Measurements from ENCODE around the gene TGM1. TPM values are rescaled to one million over a fixed set of nuclear protein-coding genes. Genes with fewer than 3 reads are reported as not detected.

TGM1 gene
- total and polyA plus RNA-seq, 3 experiments from 2014 or later, result 3.2 to 3.7 TPM; not detected in 1

- peaks cover 0 to 20% (median 2%) of the 10 kb centered on the region in 3 donors for H3K36me3 Mint-ChIP-seq
Measured at GRCh38 chr14:24273422-24273998, 10.5 kb upstream of the TGM1 start.

GRCh38 chr14:24272467-24272866 is 9.5 kb upstream of the TGM1 start:
- H3K27ac Mint-ChIP-seq, result peak overlapping the region; percentile 92 to 99 (median 97)
- Histone ChIP-seq H3K36me3 (ENCODE audit: insufficient read depth, low read length) (peaks cover 12% of the 10 kb centered on the region), H3K4me1 (ENCODE audit: insufficient read depth, low read length) (peaks cover 30% of the 10 kb centered on the region), H3K4me3 (ENCODE audit: low read length) (peak overlapping the region; percentile 26), H3K27me3 (ENCODE audit: insufficient read depth, low read length, poor library complexity, severe bottlenecking) (no peaks in the 10 kb centered on the region), H3K27ac (ENCODE audit: low read depth, low read length) (peak overlapping the region; percentile 86), H3K9me3 (ENCODE audit: low read length) (no peaks in the 10 kb centered on the region)
- no peak for DNase-seq
- H3K36me3 Mint-ChIP-seq, result peaks cover under 1 to 27% (median 2%) of the 10 kb centered on the region in 3 donors
- peaks cover 0 to 5% of the 10 kb centered on the region in 2 donors for H3K27me3 Mint-ChIP-seq
- H3K9me3 Mint-ChIP-seq, result no peaks in the 10 kb centered on the region
- H3K4me3 Mint-ChIP-seq, result peak overlapping the region; percentile 36 to 92 (median 42)
- ChIA-PET POLR2A (interaction anchor here (0.9 to 2.8 kb wide), 5 partner anchors 30 to 164 kb away, joined by 3 to 28 read pairs (median 6); partner anchors contain the start of genes CBLN3, KHNYN, MDP1 and TINF2), CTCF (interaction anchor here (1.1 to 5.4 kb wide), 9 partner anchors 14 to 159 kb away, joined by 3 to 94 read pairs (median 19); partner anchors contain the start of genes CHMP4A, CIDEB, KHNYN and LTB4R)
- peaks cover 35 to 48% (median 40%) of the 10 kb centered on the region in 3 donors for H3K4me1 Mint-ChIP-seq

More at GRCh38 chr14:24273422-24273998, 10.5 kb upstream of the TGM1 start:
- peaks cover 38 to 52% (median 44%) of the 10 kb centered on the region in 3 donors for H3K4me1 Mint-ChIP-seq
- Histone ChIP-seq H3K4me3 (ENCODE audit: low read length) (no peak overlapping the region), H3K27ac (ENCODE audit: low read depth, low read length) (no peak overlapping the region), H3K36me3 (ENCODE audit: insufficient read depth, low read length) (peaks cover 9% of the 10 kb centered on the region), H3K4me1 (ENCODE audit: insufficient read depth, low read length) (peaks cover 31% of the 10 kb centered on the region), H3K27me3 (ENCODE audit: insufficient read depth, low read length, poor library complexity, severe bottlenecking) (no peaks in the 10 kb centered on the region), H3K9me3 (ENCODE audit: low read length) (no peaks in the 10 kb centered on the region)
- no peak overlapping the region for H3K4me3 Mint-ChIP-seq
- peaks cover 0 to 5% of the 10 kb centered on the region in 2 donors for H3K27me3 Mint-ChIP-seq
- ChIA-PET CTCF (interaction anchor here (1.0 to 1.7 kb wide), 2 partner anchors 34 to 60 kb away, joined by 3 to 4 read pairs; partner anchors contain the start of gene CIDEB), POLR2A (interaction anchor here (0.5 to 0.7 kb wide), 3 partner anchors 27 to 129 kb away, joined by 3 to 10 read pairs (median 3); partner anchors contain the start of gene NYNRIN)
- DNase-seq, result peak in 1 of 5 donors; percentile 7
- H3K9me3 Mint-ChIP-seq, result no peaks in the 10 kb centered on the region
- peak overlapping the region in 7 of 8 donors; percentile 23 to 99 (median 77) for H3K27ac Mint-ChIP-seq

- peaks cover 37 to 44% (median 41%) of the 10 kb centered on the region in 3 donors for H3K4me1 Mint-ChIP-seq
- H3K4me3 ChIP-seq (ENCODE audit: low read length), result peak overlapping the region; percentile 26
Measured at GRCh38 chr14:24271834-24272263, 8.9 kb upstream of the TGM1 start.

DNA sequence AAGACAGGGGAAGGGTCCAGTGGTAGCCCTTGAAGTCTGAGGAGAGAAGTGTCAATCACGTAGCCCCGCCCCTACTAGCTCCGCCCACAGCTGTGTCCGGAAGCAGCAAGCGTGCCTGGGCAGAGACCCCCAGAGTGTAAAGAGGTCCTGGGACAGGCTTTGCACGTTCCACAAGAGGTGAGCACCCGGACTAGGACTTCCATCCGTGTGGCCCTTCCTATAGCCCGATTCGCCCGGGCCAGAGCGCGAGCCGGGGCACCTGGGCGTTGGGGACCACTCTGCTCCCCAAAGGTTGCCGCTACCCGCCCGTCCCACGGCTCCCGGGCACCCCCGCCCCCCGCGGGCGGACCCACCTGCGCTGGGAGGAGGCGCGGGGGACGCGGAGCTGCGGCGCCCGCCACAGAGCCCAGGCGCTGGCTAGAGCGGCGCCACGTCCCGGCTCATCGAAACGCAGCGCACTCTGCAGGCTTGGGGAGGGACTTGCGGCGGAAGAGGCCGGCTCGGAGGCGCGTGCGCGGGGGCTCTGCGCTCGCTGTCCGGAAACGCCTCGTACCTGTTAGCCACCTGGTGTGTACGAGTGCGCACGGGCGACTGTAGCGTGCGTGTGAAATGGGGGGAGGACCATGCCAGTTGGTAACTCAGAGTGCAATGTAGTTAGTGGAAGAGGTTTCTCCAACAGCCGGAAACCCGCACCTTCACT is 8.3 kb upstream of the TGM1 start, which contains the start of gene RABGGTA:
Gene RABGGTA (minus strand): TSS at position 464 of the 700 bp plus-strand sequence. CDS start 482 bp downstream, outside the sequence.
- ChIA-PET POLR2A (interaction anchor here (0.5 to 2.8 kb wide), 15 partner anchors 9 to 264 kb away, joined by 3 to 28 read pairs (median 4); partner anchors contain the start of genes CBLN3, CHMP4A, DCAF11 and KHNYN), CTCF (interaction anchor here (0.7 to 5.4 kb wide), 20 partner anchors 9 to 160 kb away, joined by 3 to 94 read pairs (median 6); partner anchors contain the start of genes CHMP4A, CIDEB, DHRS1 and EMC9)
- peak within 1 kb of the TSS; percentile 96 to 99 (median 98) for H3K27ac Mint-ChIP-seq
- peak within 1 kb of the TSS; percentile 88 to 93 (median 92) for H3K4me3 Mint-ChIP-seq
- Histone ChIP-seq H3K27ac (ENCODE audit: low read depth, low read length) (peak within 1 kb of the TSS; percentile 86), H3K4me3 (ENCODE audit: low read length) (peak within 1 kb of the TSS; percentile 63), H3K36me3 (ENCODE audit: insufficient read depth, low read length) (peaks cover 19% of the 10 kb centered on the region), H3K9me3 (ENCODE audit: low read length) (no peaks in the 10 kb centered on the region), H3K4me1 (ENCODE audit: insufficient read depth, low read length) (peaks cover 30% of the 10 kb centered on the region), H3K27me3 (ENCODE audit: insufficient read depth, low read length, poor library complexity, severe bottlenecking) (no peaks in the 10 kb centered on the region)
- peaks cover 37 to 44% (median 41%) of the 10 kb centered on the region in 3 donors for H3K4me1 Mint-ChIP-seq
- H3K36me3 Mint-ChIP-seq, result peaks cover 7 to 39% (median 9%) of the 10 kb centered on the region in 3 donors
- H3K27me3 Mint-ChIP-seq, result peaks cover 0 to 5% of the 10 kb centered on the region in 2 donors
- DNase-seq, result peak; percentile 87 to 98 (median 96)
- no peaks in the 10 kb centered on the region for H3K9me3 Mint-ChIP-seq

More at GRCh38 chr14:24271834-24272263, 8.9 kb upstream of the TGM1 start:
- Mint-ChIP-seq H3K4me3 (peak overlapping the region; percentile 78 to 93 (median 92)), H3K27ac (peak overlapping the region; percentile 92 to 99 (median 97)), H3K27me3 (peaks cover 0 to 5% of the 10 kb centered on the region in 2 donors), H3K9me3 (no peaks in the 10 kb centered on the region), H3K36me3 (peaks cover 6 to 33% (median 6%) of the 10 kb centered on the region in 3 donors)
- ChIA-PET POLR2A (interaction anchor here (0.9 to 2.8 kb wide), 13 partner anchors 9 to 265 kb away, joined by 3 to 28 read pairs (median 6); partner anchors contain the start of genes CBLN3, CHMP4A, DCAF11 and KHNYN), CTCF (interaction anchor here (1.0 to 5.4 kb wide), 13 partner anchors 8 to 159 kb away, joined by 3 to 94 read pairs (median 10); partner anchors contain the start of genes CHMP4A, CIDEB, EMC9 and KHNYN)
- H3K9me3 ChIP-seq (ENCODE audit: low read length), result no peaks in the 10 kb centered on the region
- H3K4me1 ChIP-seq (ENCODE audit: insufficient read depth, low read length), result peaks cover 30% of the 10 kb centered on the region
- H3K27ac ChIP-seq (ENCODE audit: low read depth, low read length), result peak overlapping the region; percentile 86
- DNase-seq, result no peak
- H3K27me3 ChIP-seq (ENCODE audit: insufficient read depth, low read length, poor library complexity, severe bottlenecking), result no peaks in the 10 kb centered on the region
- peaks cover 18% of the 10 kb centered on the region for H3K36me3 ChIP-seq (ENCODE audit: insufficient read depth, low read length)

- Histone ChIP-seq H3K9me3 (ENCODE audit: low read length) (no peaks in the 10 kb centered on the region), H3K27ac (ENCODE audit: low read depth, low read length) (peak overlapping the region; percentile 86), H3K36me3 (ENCODE audit: insufficient read depth, low read length) (peaks cover 20% of the 10 kb centered on the region), H3K27me3 (ENCODE audit: insufficient read depth, low read length, poor library complexity, severe bottlenecking) (no peaks in the 10 kb centered on the region), H3K4me3 (ENCODE audit: low read length) (peak overlapping the region; percentile 63), H3K4me1 (ENCODE audit: insufficient read depth, low read length) (peaks cover 30% of the 10 kb centered on the region)
- no peak for DNase-seq
- H3K27me3 Mint-ChIP-seq, result peaks cover 0 to 5% of the 10 kb centered on the region in 2 donors
- H3K4me3 Mint-ChIP-seq, result peak overlapping the region; percentile 88 to 93 (median 92)
- ChIA-PET CTCF (interaction anchor here (0.7 to 5.4 kb wide), 20 partner anchors 9 to 160 kb away, joined by 3 to 94 read pairs (median 6); partner anchors contain the start of genes CHMP4A, CIDEB, DHRS1 and EMC9), POLR2A (interaction anchor here (0.5 to 2.8 kb wide), 13 partner anchors 14 to 971 kb away, joined by 3 to 28 read pairs (median 6); partner anchors contain the start of genes CBLN3, CHMP4A, DCAF11 and KHNYN)
- peaks cover 37 to 44% (median 41%) of the 10 kb centered on the region in 3 donors for H3K4me1 Mint-ChIP-seq
- peak overlapping the region; percentile 96 to 98 (median 97) for H3K27ac Mint-ChIP-seq
- peaks cover 7 to 46% (median 9%) of the 10 kb centered on the region in 3 donors for H3K36me3 Mint-ChIP-seq
- H3K9me3 Mint-ChIP-seq, result no peaks in the 10 kb centered on the region
Measured at GRCh38 chr14:24270537-24271133, 7.7 kb upstream of the TGM1 start.

- Mint-ChIP-seq H3K27me3 (peaks cover 0 to 5% of the 10 kb centered on the region in 2 donors), H3K27ac (peak overlapping the region in 7 of 8 donors; percentile 17 to 98 (median 96)), H3K4me3 (peak overlapping the region; percentile 88 to 93 (median 92)), H3K4me1 (peaks cover 37 to 41% (median 39%) of the 10 kb centered on the region in 3 donors), H3K36me3 (peaks cover 7 to 52% (median 9%) of the 10 kb centered on the region in 3 donors), H3K9me3 (no peaks in the 10 kb centered on the region)
- Histone ChIP-seq H3K36me3 (ENCODE audit: insufficient read depth, low read length) (peaks cover 22% of the 10 kb centered on the region), H3K9me3 (ENCODE audit: low read length) (no peaks in the 10 kb centered on the region), H3K27me3 (ENCODE audit: insufficient read depth, low read length, poor library complexity, severe bottlenecking) (no peaks in the 10 kb centered on the region), H3K27ac (ENCODE audit: low read depth, low read length) (no peak overlapping the region), H3K4me1 (ENCODE audit: insufficient read depth, low read length) (peaks cover 30% of the 10 kb centered on the region), H3K4me3 (ENCODE audit: low read length) (no peak overlapping the region)
- CTCF ChIA-PET, result interaction anchor here (1.0 to 5.4 kb wide), 17 partner anchors 8 to 161 kb away, joined by 3 to 94 read pairs (median 6); partner anchors contain the start of genes CHMP4A, CIDEB, DHRS1 and EMC9
- DNase-seq, result peak in 1 of 5 donors; percentile 46
- POLR2A ChIA-PET, result interaction anchor here (0.6 to 2.8 kb wide), 8 partner anchors 13 to 971 kb away, joined by 3 to 28 read pairs (median 8); partner anchors contain the start of genes CHMP4A, DCAF11, LTB4R and NRL
Measured at GRCh38 chr14:24269910-24270536, 7.0 kb upstream of the TGM1 start.

All from CD8-positive, alpha-beta memory T cell (primary cell).